H9 (cell line): ENCODE measurements around the gene DYNLT4. TPM values are rescaled to one million over a fixed set of nuclear protein-coding genes. Genes with fewer than 3 reads are reported as not detected.

ENCODE experiments used
- DNase-seq: peaks from one replicate; pipeline ENCODE4 v3.0.0-alpha.2; 2017
- H2AFZ ChIP-seq: one replicate; pipeline ENCODE4 v1.6.1; 2013; ENCODE audit warnings: mild to moderate bottlenecking, low read length, control low read depth, moderate library complexity
- H2AK5ac ChIP-seq: 2 replicates; pipeline ENCODE4 v1.6.1; 2013; ENCODE audit warnings: low read length, control low read depth, mixed read lengths; ENCODE audit not compliant: insufficient read length
- H2BK120ac ChIP-seq: one replicate; pipeline ENCODE4 v1.6.1; 2013; ENCODE audit warnings: low read depth, mild to moderate bottlenecking, low read length, control low read depth, inconsistent platforms; ENCODE audit not compliant: poor library complexity, severe bottlenecking
- H2BK12ac ChIP-seq: 2 replicates; pipeline ENCODE4 v1.6.1; 2013; ENCODE audit warnings: low read length, control low read depth, mixed read lengths, low read depth; ENCODE audit not compliant: insufficient read length
- H2BK15ac ChIP-seq: 2 replicates; pipeline ENCODE4 v1.6.1; 2013; ENCODE audit warnings: low read depth, low read length, control low read depth
- H2BK20ac ChIP-seq: one replicate; pipeline ENCODE4 v1.6.1; 2013; ENCODE audit warnings: low read depth, mild to moderate bottlenecking, low read length, control low read depth, inconsistent platforms; ENCODE audit not compliant: poor library complexity, severe bottlenecking
- H2BK5ac ChIP-seq: 2 replicates; pipeline ENCODE4 v1.6.1; 2013; ENCODE audit warnings: low read length, control low read depth, mixed read lengths; ENCODE audit not compliant: insufficient read length
- H3K14ac ChIP-seq: 2 replicates; pipeline ENCODE4 v1.6.1; 2013; ENCODE audit warnings: low read length, control low read depth; ENCODE audit not compliant: insufficient read depth
- H3K18ac ChIP-seq: 2 replicates; pipeline ENCODE4 v1.6.1; 2013; ENCODE audit warnings: low read depth, mild to moderate bottlenecking, mixed read lengths, low read length, control low read depth; ENCODE audit not compliant: insufficient read length
- H3K23ac ChIP-seq: 2 replicates; pipeline ENCODE4 v1.6.1; 2013; ENCODE audit warnings: low read length, control low read depth, mixed read lengths, low read depth; ENCODE audit not compliant: insufficient read length
- H3K23me2 ChIP-seq: 2 replicates; pipeline ENCODE4 v1.6.1; 2013; ENCODE audit warnings: low read depth, mild to moderate bottlenecking, mixed read lengths, low read length, control low read depth; ENCODE audit not compliant: insufficient read length, poor library complexity, severe bottlenecking
- H3K27ac ChIP-seq: 2 replicates; pipeline ENCODE4 v1.5.1; 2013; ENCODE audit warnings: low read length, control low read depth, mixed read lengths, low read depth; ENCODE audit not compliant: insufficient read length
- H3K27me3 ChIP-seq: 2 replicates; pipeline ENCODE4 v1.6.1; 2013; ENCODE audit warnings: low read length, control low read depth, inconsistent platforms; ENCODE audit not compliant: insufficient read depth
- H3K4ac ChIP-seq: 2 replicates; pipeline ENCODE4 v1.6.1; 2013; ENCODE audit warnings: low read depth, mild to moderate bottlenecking, control low read depth, inconsistent platforms, low read length, moderate library complexity
- H3K4me1 ChIP-seq: 2 replicates; pipeline ENCODE4 v1.6.1; 2013; ENCODE audit warnings: low read length, control low read depth, inconsistent platforms; ENCODE audit not compliant: insufficient read depth
- H3K4me2 ChIP-seq: 2 replicates; pipeline ENCODE4 v1.6.1; 2013; ENCODE audit warnings: low read length, control low read depth, mixed read lengths; ENCODE audit not compliant: insufficient read length, insufficient read depth
- H3K56ac ChIP-seq: 2 replicates; pipeline ENCODE4 v1.6.1; 2013; ENCODE audit warnings: low read depth, mild to moderate bottlenecking, mixed read lengths, low read length, control low read depth; ENCODE audit not compliant: insufficient read length
- H3K79me1 ChIP-seq: 2 replicates; pipeline ENCODE4 v1.6.1; 2013; ENCODE audit warnings: low read depth, mild to moderate bottlenecking, moderate library complexity, low read length, control low read depth, inconsistent platforms; ENCODE audit not compliant: insufficient read depth, poor library complexity, severe bottlenecking
- H3K79me2 ChIP-seq: 2 replicates; pipeline ENCODE4 v1.6.1; 2013; ENCODE audit warnings: low read length, control low read depth, inconsistent platforms; ENCODE audit not compliant: insufficient read depth
- H3K9ac ChIP-seq: 2 replicates; pipeline ENCODE4 v1.6.1; 2013; ENCODE audit warnings: low read length, control low read depth, mixed read lengths; ENCODE audit not compliant: insufficient read length; ENCODE audit errors: extremely low read depth
- H3K9me3 ChIP-seq: one replicate; pipeline ENCODE4 v1.6.1; 2013; ENCODE audit warnings: low read depth, low read length, inconsistent platforms; ENCODE audit not compliant: control insufficient read depth
- H3T11ph ChIP-seq: one replicate; pipeline ENCODE4 v1.6.1; 2013; ENCODE audit warnings: mild to moderate bottlenecking, low read length, control low read depth, inconsistent platforms
- H4K20me1 ChIP-seq: one replicate; pipeline ENCODE4 v1.6.1; 2013; ENCODE audit not compliant: control insufficient read depth, insufficient read length, insufficient read depth
- H4K5ac ChIP-seq: 2 replicates; pipeline ENCODE4 v1.6.1; 2013; ENCODE audit warnings: low read depth, mild to moderate bottlenecking, mixed read lengths, low read length, control low read depth; ENCODE audit not compliant: insufficient read length
- H4K8ac ChIP-seq: replicated peaks from 2 replicates; pipeline ENCODE4 v1.6.1; 2013; ENCODE audit warnings: low read length, control low read depth, mixed read lengths, low read depth; ENCODE audit not compliant: insufficient read length
- H4K91ac ChIP-seq: 2 replicates; pipeline ENCODE4 v1.6.1; 2013; ENCODE audit warnings: low read depth, mild to moderate bottlenecking, moderate library complexity, mixed read lengths, low read length, control low read depth; ENCODE audit not compliant: insufficient read length
- H3K27ac Mint-ChIP-seq, 3 experiments: 2 replicates in 2 of 3; 3 replicates in 1 of 3; pipeline ENCODE4 v1.8.0; 2020 to 2021; ENCODE audit warnings: mixed read lengths in 3 of 3, mild to moderate bottlenecking in 1 of 3, moderate library complexity in 1 of 3
- H3K27me3 Mint-ChIP-seq: 2 replicates; pipeline ENCODE4 v1.8.0; 2021; ENCODE audit warnings: low read depth, mild to moderate bottlenecking, moderate library complexity, mixed read lengths
- H3K36me3 Mint-ChIP-seq, 3 experiments: 2 replicates in 2 of 3; 3 replicates in 1 of 3; pipeline ENCODE4 v1.8.0; 2020 to 2021; ENCODE audit warnings: low read depth in 3 of 3, mixed read lengths in 3 of 3; ENCODE audit not compliant: insufficient read depth in 1 of 3
- H3K4me1 Mint-ChIP-seq, 2 experiments: 2 replicates each; pipeline ENCODE4 v1.8.0; 2020; ENCODE audit warnings: mixed read lengths in 2 of 2
- H3K4me3 Mint-ChIP-seq, 2 experiments: 2 replicates in 1 of 2; 3 replicates in 1 of 2; pipeline ENCODE4 v1.8.0; 2020 to 2021; ENCODE audit warnings: mild to moderate bottlenecking in 2 of 2, mixed read lengths in 2 of 2, moderate library complexity in 1 of 2
- H3K9me3 Mint-ChIP-seq, 2 experiments: 2 replicates in 1 of 2; 3 replicates in 1 of 2; pipeline ENCODE4 v1.8.0; 2020; ENCODE audit warnings: mild to moderate bottlenecking in 2 of 2, mixed read lengths in 2 of 2, moderate library complexity in 1 of 2
- CTCF ChIP-seq: fragments of 200-600 bp; sonication (generic); conservative IDR thresholded peaks from 3 replicates; pipeline ENCODE4 v1.8.0; 2021; ENCODE audit warnings: antibody characterized with exemption, mild to moderate bottlenecking
- WGBS: extraction: QIAGEN DNeasy Blood & Tissue Kit; methylation state at CpG from one replicate; pipeline ENCODE4 v1.1.7; 2013; ENCODE audit warnings: missing lambda C conversion rate, low lambda C conversion rate, mixed read lengths; ENCODE audit not compliant: insufficient read length; ENCODE audit errors: extremely low coverage; 5-methylcytosine and 5-hydroxymethylcytosine counted together
- total RNA-seq: library from RNA; stranded (reverse); gene quantifications from 2 replicates; pipeline ENCODE4 v1.2.1, GENCODE V29; 2021

DYNLT4 gene
- total RNA-seq, 1 experiment from 2014 or later: not detected

- Histone ChIP-seq H3K27me3 (peaks cover 2% of the 10 kb centered on the region; the same call in 1 of the 2 replicates), H4K91ac (no peak overlapping the region), H4K20me1 (no peaks in the 10 kb centered on the region), H3K79me1 (no peaks in the 10 kb centered on the region), H3K9me3 (no peaks in the 10 kb centered on the region), H3K79me2 (no peaks in the 10 kb centered on the region), H2BK5ac (no peak overlapping the region), H3K27ac (no peak overlapping the region), H4K5ac (no peak overlapping the region), H2BK15ac (no peak overlapping the region), H2AK5ac (no peak overlapping the region), H3K4me1 (no peaks in the 10 kb centered on the region), H3K9ac (no peak overlapping the region), H3K56ac (no peak overlapping the region), H3K23ac (no peak overlapping the region), H3K14ac (no peak overlapping the region), H3T11ph (no peak overlapping the region), H2BK12ac (no peak overlapping the region), H2AFZ (no peak overlapping the region), H2BK120ac (no peak overlapping the region), H3K18ac (no peak overlapping the region), H2BK20ac (no peak overlapping the region), H3K4me2 (no peak overlapping the region), H4K8ac (no peak overlapping the region), H3K23me2 (peaks cover 11% of the 10 kb centered on the region), H3K4ac (no peak overlapping the region)
- Mint-ChIP-seq H3K27ac (no peak overlapping the region), H3K36me3 (no peaks in the 10 kb centered on the region), H3K4me3 (no peak overlapping the region), H3K4me1 (peaks cover 9 to 17% of the 10 kb centered on the region in 2 experiments), H3K27me3 (peaks cover 7% of the 10 kb centered on the region), H3K9me3 (no peaks in the 10 kb centered on the region)
- TF ChIP-seq CTCF: no peak
- WGBS: no CpG with 5 or more reads among the region's 1 CpG
- DNase-seq: no peak
These were observed 39.8 kb upstream of the DYNLT4 start for GRCh38 chr1:44846985-44847384.
